ENCODE data around the gene FRMD3.
A peak's percentile ranks its signal among the peaks of the same experiment; 100 is the strongest.

Gene FRMD3

GRCh38 chr9:83234541-83234940 lies 303.7 kb downstream of the FRMD3 start:
- DNase-seq (ENCODE audit: low spot score), result no peak

GRCh38 chr9:83233647-83234046 lies 304.6 kb downstream of the FRMD3 start:
- DNase-seq (ENCODE audit: low spot score), result no peak

- peak; percentile 77 for DNase-seq (ENCODE audit: low spot score)
These were observed 307.2 kb downstream of the FRMD3 start for GRCh38 chr9:83231039-83231438.

- DNase-seq (ENCODE audit: low spot score), result peak; percentile 94
These were observed 317.5 kb downstream of the FRMD3 start for GRCh38 chr9:83220730-83221129.

- DNase-seq (ENCODE audit: low spot score), result no peak
These were observed 318.2 kb downstream of the FRMD3 start for GRCh38 chr9:83219924-83220438.

GRCh38 chr9:83219154-83219923 lies 318.9 kb downstream of the FRMD3 start:
- peak; percentile 96 for DNase-seq (ENCODE audit: low spot score)

- DNase-seq (ENCODE audit: low spot score), result peak; percentile 30
These were observed 319.6 kb downstream of the FRMD3 start for GRCh38 chr9:83218411-83219090.

- DNase-seq (ENCODE audit: low spot score), result no peak
These were observed 328.9 kb downstream of the FRMD3 start for GRCh38 chr9:83209188-83209731.

GRCh38 chr9:83208065-83208850 lies 329.9 kb downstream of the FRMD3 start:
- DNase-seq (ENCODE audit: low spot score), result peak; percentile 39

- no peak for DNase-seq (ENCODE audit: low spot score)
These were observed 334.2 kb downstream of the FRMD3 start for GRCh38 chr9:83204047-83204446.

GRCh38 chr9:83200531-83200930 lies 337.7 kb downstream of the FRMD3 start:
- DNase-seq (ENCODE audit: low spot score), result peak; percentile 51

GRCh38 chr9:83199832-83200231 lies 338.4 kb downstream of the FRMD3 start:
- no peak for DNase-seq (ENCODE audit: low spot score)

GRCh38 chr9:83199240-83199639 lies 339.0 kb downstream of the FRMD3 start:
- peak; percentile 68 for DNase-seq (ENCODE audit: low spot score)

- DNase-seq (ENCODE audit: low spot score), result no peak
These were observed 339.8 kb downstream of the FRMD3 start for GRCh38 chr9:83198371-83198770.

GRCh38 chr9:83197591-83197990 lies 340.6 kb downstream of the FRMD3 start:
- DNase-seq (ENCODE audit: low spot score), result no peak

- DNase-seq (ENCODE audit: low spot score), result peak; percentile 62
These were observed 341.3 kb downstream of the FRMD3 start for GRCh38 chr9:83196946-83197345.

All from kidney tubule cell (primary cell).